Colonic mucosa (tissue), 4 donors: Measurements from ENCODE around the gene TMEM179. TPM values are rescaled to one million over a fixed set of nuclear protein-coding genes. Genes with fewer than 3 reads are reported as not detected.

Source experiments
- DNase-seq: peaks from one replicate; pipeline ENCODE4 v3.0.0-alpha.2; 2020
- H3K27ac ChIP-seq: fragments of 200-600 bp; one replicate; pipeline ENCODE4 v1.8.0; 2021
- H3K27me3 ChIP-seq: fragments of 200-600 bp; one replicate; pipeline ENCODE4 v1.8.0; 2021
- H3K36me3 ChIP-seq: fragments of 200-600 bp; one replicate; pipeline ENCODE4 v1.8.0; 2021
- H3K4me1 ChIP-seq: fragments of 200-600 bp; one replicate; pipeline ENCODE4 v1.8.0; 2021; ENCODE audit warnings: mild to moderate bottlenecking
- H3K4me3 ChIP-seq: fragments of 200-600 bp; one replicate; pipeline ENCODE4 v1.8.0; 2021
- H3K9ac ChIP-seq, 2 donors: one replicate each; pipeline ENCODE4 v1.7.0; 2013; ENCODE audit warnings: control low read depth in 2 of 2, low read depth in 2 of 2, low read length in 2 of 2
- H3K9me3 ChIP-seq: fragments of 200-600 bp; one replicate; pipeline ENCODE4 v1.8.0; 2021
- intact Hi-C: fragments of 100-400 bp; cut with DNase I; formaldehyde crosslinking; loops from one replicate; pipeline ENCODE4 v1.14.1; 2022
- total RNA-seq, 2 donors: library from RNA; stranded (reverse); fragmentation: NEBNext Ultra II Directional in 1 of 2; extraction: Animal tissue kit (Norgen Biotek cat#: 25700) in 1 of 2; gene quantifications; one replicate each; pipeline ENCODE4 v1.2.1, GENCODE V29; 2021
- TF ChIP-seq, protein P1 (sequence below): fragments of 200-600 bp; IDR thresholded peaks from one replicate; pipeline ENCODE4 v1.8.0; 2022; ENCODE audit warnings: antibody characterized with exemption, mild to moderate bottlenecking
- donor health status: healthy.
- donor health status: DM: no; HTN: no; CAD: no.
- donor health status: DM: no; HTN: no; CAD: no.

TMEM179 gene
- total RNA-seq, 2 donors from 2014 or later = 0.69 TPM; not detected in 1

DNA sequence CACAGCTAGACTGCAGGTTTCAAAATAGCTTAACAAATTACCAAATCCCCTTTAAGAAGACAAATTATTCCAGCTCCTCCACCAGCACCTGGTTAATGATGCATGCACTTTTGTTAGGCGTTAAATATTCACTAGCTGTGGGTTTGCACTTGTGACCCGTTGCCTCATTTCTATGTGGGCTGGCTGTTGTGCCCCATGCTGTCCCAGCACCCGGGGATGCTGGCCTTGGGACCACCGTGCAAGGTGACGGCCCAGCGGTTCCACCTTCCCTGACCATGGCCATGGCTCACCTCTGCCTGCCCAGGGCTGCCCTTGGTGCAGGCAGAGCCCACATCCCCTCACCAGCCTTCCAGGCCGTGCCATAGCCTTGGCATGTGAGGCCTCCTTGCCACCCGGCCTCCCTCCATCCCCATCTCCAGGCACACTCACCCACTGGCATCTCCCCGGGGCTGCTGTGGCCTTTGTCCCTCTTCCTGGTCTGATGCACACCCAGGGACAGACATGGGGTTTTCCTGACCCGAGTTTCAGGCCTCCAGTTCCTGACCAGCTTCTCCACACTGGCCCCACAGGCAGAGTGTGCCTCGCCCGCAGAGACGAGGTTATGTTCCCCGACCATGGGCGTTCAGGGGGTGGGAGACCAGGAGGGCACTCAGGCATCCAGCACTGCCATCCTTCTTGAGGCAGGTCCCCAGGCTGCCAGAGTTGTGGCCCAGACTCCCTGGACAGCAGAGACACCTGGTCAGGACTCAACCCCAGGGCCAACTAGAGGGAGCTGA is 45.4 kb downstream of the TMEM179 start:
- H3K4me3 ChIP-seq = no peak overlapping the region
- intact Hi-C loops = no loop called here
- DNase-seq = no peak
- no peak overlapping the region for H3K9ac ChIP-seq
- H3K9me3 ChIP-seq = no peaks in the 10 kb centered on the region
- TF ChIP-seq, protein P1, sequence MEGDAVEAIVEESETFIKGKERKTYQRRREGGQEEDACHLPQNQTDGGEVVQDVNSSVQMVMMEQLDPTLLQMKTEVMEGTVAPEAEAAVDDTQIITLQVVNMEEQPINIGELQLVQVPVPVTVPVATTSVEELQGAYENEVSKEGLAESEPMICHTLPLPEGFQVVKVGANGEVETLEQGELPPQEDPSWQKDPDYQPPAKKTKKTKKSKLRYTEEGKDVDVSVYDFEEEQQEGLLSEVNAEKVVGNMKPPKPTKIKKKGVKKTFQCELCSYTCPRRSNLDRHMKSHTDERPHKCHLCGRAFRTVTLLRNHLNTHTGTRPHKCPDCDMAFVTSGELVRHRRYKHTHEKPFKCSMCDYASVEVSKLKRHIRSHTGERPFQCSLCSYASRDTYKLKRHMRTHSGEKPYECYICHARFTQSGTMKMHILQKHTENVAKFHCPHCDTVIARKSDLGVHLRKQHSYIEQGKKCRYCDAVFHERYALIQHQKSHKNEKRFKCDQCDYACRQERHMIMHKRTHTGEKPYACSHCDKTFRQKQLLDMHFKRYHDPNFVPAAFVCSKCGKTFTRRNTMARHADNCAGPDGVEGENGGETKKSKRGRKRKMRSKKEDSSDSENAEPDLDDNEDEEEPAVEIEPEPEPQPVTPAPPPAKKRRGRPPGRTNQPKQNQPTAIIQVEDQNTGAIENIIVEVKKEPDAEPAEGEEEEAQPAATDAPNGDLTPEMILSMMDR = no peak
- no peaks in the 10 kb centered on the region for H3K4me1 ChIP-seq
- H3K36me3 ChIP-seq = no peaks in the 10 kb centered on the region
- H3K27ac ChIP-seq = no peak overlapping the region
- H3K27me3 ChIP-seq = no peaks in the 10 kb centered on the region

DNA sequence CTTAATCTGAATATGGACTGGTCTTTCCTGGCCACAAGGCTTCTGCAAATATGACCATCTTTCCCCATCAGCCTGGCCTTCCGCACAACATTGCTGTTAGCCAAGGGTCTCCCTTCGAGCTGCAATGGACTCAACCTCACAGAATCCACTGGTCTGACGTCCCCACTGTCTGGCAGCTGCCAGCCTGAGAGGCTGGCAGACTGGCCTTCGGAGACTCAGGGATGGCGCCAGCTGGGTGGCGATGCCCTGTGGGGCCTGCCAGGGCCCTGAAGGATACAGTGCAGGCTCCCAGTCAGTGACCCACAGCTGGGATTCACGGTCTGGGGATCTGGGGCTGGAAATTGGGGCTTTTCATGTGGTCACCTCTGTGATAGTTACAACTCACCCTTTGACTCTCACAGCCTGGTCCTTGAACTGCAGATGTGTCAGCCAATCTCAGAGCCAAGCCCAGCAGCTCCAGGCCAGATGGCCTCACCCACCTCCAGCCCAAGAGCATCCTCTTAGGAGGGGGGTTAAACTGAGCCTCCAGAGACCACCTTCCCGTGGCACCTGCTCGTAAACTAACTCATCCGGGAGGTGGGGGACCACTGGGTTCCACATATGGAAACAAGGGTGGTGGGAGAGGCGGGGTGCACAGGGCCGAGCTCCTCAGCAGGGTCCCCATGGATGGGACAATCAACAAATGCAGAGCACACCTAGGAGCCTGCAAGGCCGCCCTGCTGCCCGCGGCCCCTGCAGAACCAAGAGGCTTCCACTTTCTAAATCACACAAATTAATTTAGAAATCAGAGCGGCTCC is 46.1 kb downstream of the TMEM179 start:
- no peak for DNase-seq
- no peaks in the 10 kb centered on the region for H3K4me1 ChIP-seq
- H3K9ac ChIP-seq = no peak overlapping the region
- TF ChIP-seq, protein P1 = no peak
- intact Hi-C loops = no loop called here
- no peak overlapping the region for H3K4me3 ChIP-seq
- no peak overlapping the region for H3K27ac ChIP-seq
- H3K9me3 ChIP-seq = no peaks in the 10 kb centered on the region
- no peaks in the 10 kb centered on the region for H3K36me3 ChIP-seq
- no peaks in the 10 kb centered on the region for H3K27me3 ChIP-seq

DNA sequence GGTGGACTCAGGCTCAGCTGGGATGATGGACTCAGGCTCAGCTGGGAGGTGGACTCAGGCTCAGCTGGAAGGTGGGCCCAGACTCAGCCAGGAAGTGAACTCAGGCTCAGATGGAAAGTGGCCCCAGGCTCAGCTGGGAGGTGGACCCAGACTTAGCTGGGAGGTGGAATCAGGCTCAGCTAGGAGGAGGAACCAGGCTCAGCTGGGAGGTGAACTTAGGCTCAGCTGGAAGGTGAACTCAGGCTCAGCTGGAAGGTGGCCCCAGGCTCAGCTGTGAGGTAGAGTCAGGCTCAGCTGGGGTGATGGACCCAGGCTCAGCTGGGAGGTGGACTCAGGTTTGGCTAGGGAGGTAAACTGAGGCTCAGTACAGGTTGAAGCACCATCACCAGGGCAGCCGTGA is 46.8 kb downstream of the TMEM179 start:
- no peak for DNase-seq
- H3K27me3 ChIP-seq = no peaks in the 10 kb centered on the region
- H3K4me1 ChIP-seq = no peaks in the 10 kb centered on the region
- no peaks in the 10 kb centered on the region for H3K9me3 ChIP-seq
- no peak overlapping the region for H3K27ac ChIP-seq
- no peak overlapping the region for H3K4me3 ChIP-seq
- intact Hi-C loops = no loop called here
- H3K36me3 ChIP-seq = no peaks in the 10 kb centered on the region
- H3K9ac ChIP-seq = no peak overlapping the region
- TF ChIP-seq, protein P1 = no peak

DNA sequence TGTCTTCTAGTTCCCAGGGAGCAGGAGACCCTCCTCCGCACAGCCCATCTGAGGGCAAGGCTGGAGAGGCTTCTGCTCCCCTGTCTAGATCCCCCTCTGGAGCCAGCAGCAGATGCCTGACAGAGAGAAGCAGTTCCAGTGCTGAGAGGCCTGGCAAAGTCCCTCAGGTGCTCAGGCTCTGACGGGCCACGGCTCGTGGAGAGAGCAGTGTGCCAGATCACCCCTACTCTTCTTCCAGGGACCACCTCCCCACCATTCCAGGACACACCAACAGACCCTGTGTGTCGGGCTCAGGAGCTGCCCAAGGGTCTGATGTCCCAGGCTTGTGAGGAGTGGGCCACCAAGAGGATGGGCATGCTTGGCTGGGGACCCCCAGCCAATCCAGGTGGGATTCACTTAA is 47.5 kb downstream of the TMEM179 start:
- no peaks in the 10 kb centered on the region for H3K9me3 ChIP-seq
- no peaks in the 10 kb centered on the region for H3K27me3 ChIP-seq
- H3K4me3 ChIP-seq = no peak overlapping the region
- H3K27ac ChIP-seq = no peak overlapping the region
- H3K9ac ChIP-seq = no peak overlapping the region
- no peak for DNase-seq
- no peaks in the 10 kb centered on the region for H3K36me3 ChIP-seq
- intact Hi-C loops = no loop called here
- TF ChIP-seq, protein P1 = no peak
- H3K4me1 ChIP-seq = no peaks in the 10 kb centered on the region

DNA sequence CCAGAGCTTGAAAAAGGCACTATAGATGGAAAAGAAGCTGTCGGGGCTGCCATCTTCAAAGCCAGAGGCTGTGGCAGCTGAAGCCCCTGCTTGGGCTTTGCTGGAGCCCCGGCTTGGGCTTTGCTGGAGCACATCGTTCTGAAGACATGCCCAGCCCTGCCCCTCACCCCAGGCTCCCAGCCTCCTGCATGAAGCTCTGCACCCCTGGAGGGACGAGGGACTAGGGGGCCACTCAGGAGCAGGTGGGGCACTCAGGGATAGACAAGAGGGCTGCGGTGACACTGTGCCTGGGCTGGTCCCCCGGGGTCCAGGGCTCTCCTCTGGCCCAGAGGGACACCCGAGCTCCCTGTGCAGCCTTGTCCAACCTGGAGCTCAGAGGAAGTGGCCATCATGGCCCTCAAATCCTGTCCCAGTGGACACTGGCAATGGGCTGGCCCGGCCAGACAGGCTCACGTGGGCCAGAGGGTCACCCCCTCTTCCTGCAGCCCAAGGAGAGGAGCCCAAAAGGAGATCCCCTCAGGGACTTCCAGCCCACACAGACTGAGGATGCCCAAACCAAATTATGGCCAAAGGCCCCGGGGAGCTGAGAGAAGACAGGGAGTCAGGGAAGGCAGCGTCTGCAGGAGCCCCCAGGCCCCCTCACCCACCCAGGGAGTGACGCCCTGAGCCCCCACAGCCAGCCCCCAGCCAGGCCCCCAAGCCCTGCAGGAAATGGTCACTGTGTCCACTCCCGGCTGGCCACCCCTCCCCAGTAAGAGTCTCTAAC is 48.1 kb downstream of the TMEM179 start:
- Histone ChIP-seq H3K36me3 (no peaks in the 10 kb centered on the region), H3K27ac (no peak overlapping the region), H3K4me3 (no peak overlapping the region), H3K9me3 (no peaks in the 10 kb centered on the region), H3K27me3 (no peaks in the 10 kb centered on the region), H3K4me1 (no peaks in the 10 kb centered on the region), H3K9ac (no peak overlapping the region)
- intact Hi-C loops = no loop called here
- TF ChIP-seq, protein P1 = no peak
- DNase-seq = no peak
